OCI-LY1 (cell line): ENCODE measurements around the gene RAPGEF1.
A peak's percentile ranks its signal among the peaks of the same experiment; 100 is the strongest.

Experiments
- H2AFZ ChIP-seq: fragments of 200-600 bp; sonication (generic), shearing (Covaris generic); 2 replicates; pipeline ENCODE4 v1.6.0; 2014; ENCODE audit warnings: antibody characterized with exemption, mild to moderate bottlenecking, low read length
- H3F3A ChIP-seq: fragments of 200-600 bp; sonication (generic), shearing (Covaris generic); 2 replicates; pipeline ENCODE4 v1.6.0; 2014; ENCODE audit warnings: mild to moderate bottlenecking, antibody characterized with exemption, low read length, moderate library complexity; ENCODE audit not compliant: insufficient read depth
- H3K27ac ChIP-seq: fragments of 200-600 bp; sonication (generic); 2 replicates; pipeline ENCODE4 v1.5.1; 2014; ENCODE audit warnings: low read length, mixed run types, mild to moderate bottlenecking, low read depth; ENCODE audit not compliant: poor library complexity, severe bottlenecking
- H3K27me3 ChIP-seq: fragments of 200-600 bp; sonication (generic); 2 replicates; pipeline ENCODE4 v1.6.0; 2014; ENCODE audit warnings: antibody characterized with exemption, mild to moderate bottlenecking, low read length, moderate library complexity; ENCODE audit not compliant: insufficient read depth
- H3K36me3 ChIP-seq: fragments of 200-600 bp; sonication (generic); 2 replicates; pipeline ENCODE4 v1.6.1; 2014; ENCODE audit warnings: mild to moderate bottlenecking, antibody characterized with exemption, low read length, moderate library complexity, mixed read lengths; ENCODE audit not compliant: insufficient read depth
- H3K4me1 ChIP-seq: fragments of 200-600 bp; sonication (generic); 2 replicates; pipeline ENCODE4 v1.5.1; 2014; ENCODE audit warnings: mild to moderate bottlenecking, low read length, moderate library complexity; ENCODE audit not compliant: insufficient read depth, severe bottlenecking
- H3K4me2 ChIP-seq: fragments of 200-600 bp; sonication (generic), shearing (Covaris generic); 2 replicates; pipeline ENCODE4 v1.6.1; 2014; ENCODE audit warnings: low read length
- H3K4me3 ChIP-seq: fragments of 200-600 bp; sonication (generic); 2 replicates; pipeline ENCODE4 v1.5.1; 2014; ENCODE audit warnings: low read length, low read depth, mild to moderate bottlenecking, mixed read lengths; ENCODE audit not compliant: poor library complexity, severe bottlenecking
- H3K79me2 ChIP-seq: fragments of 200-600 bp; shearing (Covaris generic); 2 replicates; pipeline ENCODE4 v1.6.1; 2016; ENCODE audit warnings: mixed run types, low read length, mixed read lengths; ENCODE audit not compliant: insufficient read depth
- H3K9ac ChIP-seq: fragments of 200-600 bp; sonication (generic), shearing (Covaris generic); 2 replicates; pipeline ENCODE4 v1.6.1; 2014; ENCODE audit warnings: mild to moderate bottlenecking, low read length, mixed read lengths
- H3K9me2 ChIP-seq: fragments of 200-600 bp; sonication (generic), shearing (Covaris generic); 2 replicates; pipeline ENCODE4 v1.6.1; 2014; ENCODE audit warnings: low read depth, mild to moderate bottlenecking, low read length, mixed read lengths
- H3K9me3 ChIP-seq: fragments of 200-600 bp; shearing (Covaris generic); 2 replicates; pipeline ENCODE4 v1.6.1; 2014; ENCODE audit warnings: low read length, mixed read lengths
- H4K20me1 ChIP-seq: fragments of 200-600 bp; sonication (generic), shearing (Covaris generic); 2 replicates; pipeline ENCODE4 v1.6.0; 2016; ENCODE audit warnings: mild to moderate bottlenecking, low read length; ENCODE audit not compliant: insufficient read depth
- EZH2 ChIP-seq: fragments of 200-600 bp; sonication (generic), shearing (Covaris generic); IDR thresholded peaks from 2 replicates; pipeline ENCODE4 v1.8.0; 2017; ENCODE audit warnings: borderline replicate concordance, mixed run types, mild to moderate bottlenecking, antibody characterized with exemption, low read length, moderate library complexity, mixed read lengths
- TF ChIP-seq, protein P1 (sequence below): fragments of 200-600 bp; sonication (generic), shearing (Covaris generic); IDR thresholded peaks from 2 replicates; pipeline ENCODE4 v1.5.1; 2017; ENCODE audit warnings: mild to moderate bottlenecking, antibody characterized with exemption, low read length, moderate library complexity, mixed read lengths

The RAPGEF1 gene, protein sequence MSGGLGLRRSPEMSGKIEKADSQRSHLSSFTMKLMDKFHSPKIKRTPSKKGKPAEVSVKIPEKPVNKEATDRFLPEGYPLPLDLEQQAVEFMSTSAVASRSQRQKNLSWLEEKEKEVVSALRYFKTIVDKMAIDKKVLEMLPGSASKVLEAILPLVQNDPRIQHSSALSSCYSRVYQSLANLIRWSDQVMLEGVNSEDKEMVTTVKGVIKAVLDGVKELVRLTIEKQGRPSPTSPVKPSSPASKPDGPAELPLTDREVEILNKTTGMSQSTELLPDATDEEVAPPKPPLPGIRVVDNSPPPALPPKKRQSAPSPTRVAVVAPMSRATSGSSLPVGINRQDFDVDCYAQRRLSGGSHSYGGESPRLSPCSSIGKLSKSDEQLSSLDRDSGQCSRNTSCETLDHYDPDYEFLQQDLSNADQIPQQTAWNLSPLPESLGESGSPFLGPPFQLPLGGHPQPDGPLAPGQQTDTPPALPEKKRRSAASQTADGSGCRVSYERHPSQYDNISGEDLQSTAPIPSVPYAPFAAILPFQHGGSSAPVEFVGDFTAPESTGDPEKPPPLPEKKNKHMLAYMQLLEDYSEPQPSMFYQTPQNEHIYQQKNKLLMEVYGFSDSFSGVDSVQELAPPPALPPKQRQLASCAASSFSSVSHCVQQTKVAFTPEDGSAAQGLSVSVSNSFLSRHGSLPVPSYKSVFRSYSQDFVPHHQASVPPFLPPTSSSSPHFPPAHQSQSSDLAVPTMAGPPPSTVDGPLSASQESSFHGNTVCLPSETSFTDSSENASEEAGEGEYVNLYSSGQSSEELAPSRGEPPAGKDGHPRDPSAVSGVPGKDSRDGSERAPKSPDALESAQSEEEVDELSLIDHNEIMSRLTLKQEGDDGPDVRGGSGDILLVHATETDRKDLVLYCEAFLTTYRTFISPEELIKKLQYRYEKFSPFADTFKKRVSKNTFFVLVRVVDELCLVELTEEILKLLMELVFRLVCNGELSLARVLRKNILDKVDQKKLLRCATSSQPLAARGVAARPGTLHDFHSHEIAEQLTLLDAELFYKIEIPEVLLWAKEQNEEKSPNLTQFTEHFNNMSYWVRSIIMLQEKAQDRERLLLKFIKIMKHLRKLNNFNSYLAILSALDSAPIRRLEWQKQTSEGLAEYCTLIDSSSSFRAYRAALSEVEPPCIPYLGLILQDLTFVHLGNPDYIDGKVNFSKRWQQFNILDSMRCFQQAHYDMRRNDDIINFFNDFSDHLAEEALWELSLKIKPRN (N-terminal part only)

DNA sequence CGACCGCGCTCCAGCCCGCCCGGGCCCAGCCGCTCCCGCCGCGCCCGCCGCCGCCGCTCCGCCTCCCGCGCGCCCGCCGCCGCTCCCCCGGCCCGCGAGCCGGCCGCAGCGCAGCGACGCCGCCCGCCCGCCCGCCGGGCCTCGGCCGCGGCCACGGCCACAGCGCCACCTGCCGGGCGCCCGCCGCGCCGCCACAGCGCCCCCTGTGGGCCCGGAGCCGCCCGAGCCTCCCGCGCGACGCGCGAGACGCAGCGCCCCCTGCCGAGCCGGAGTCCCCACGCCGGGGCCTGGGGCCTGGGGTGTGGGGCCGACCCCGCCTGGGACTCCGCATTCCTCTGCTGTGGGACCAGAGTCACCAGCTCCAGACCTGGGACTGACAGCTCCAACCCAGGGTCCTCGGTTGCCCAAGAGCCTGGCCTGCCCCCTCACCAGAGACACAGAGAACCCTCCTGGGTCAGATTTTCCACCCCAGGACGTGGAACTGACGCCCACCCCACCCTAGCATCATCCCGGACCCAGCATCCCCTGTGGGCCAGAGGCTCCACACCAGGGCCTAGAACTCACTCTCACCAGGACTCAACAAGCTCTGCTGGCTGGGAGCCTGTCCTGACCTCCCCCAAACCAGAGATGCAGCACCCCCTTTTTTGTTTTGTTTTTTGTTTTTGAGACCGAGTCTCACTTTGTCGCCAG is at the start of gene RAPGEF1:
Gene RAPGEF1, minus strand, starts transcription at position 118 of the 690 bp plus-strand sequence. CDS start 246 bp downstream, outside the sequence.
- H3F3A ChIP-seq = no peaks in the 10 kb centered on the region
- H3K79me2 ChIP-seq = peaks cover 25% of the 10 kb centered on the region
- no peaks in the 10 kb centered on the region for H4K20me1 ChIP-seq
- H2AFZ ChIP-seq = no peak within 1 kb of the TSS
- peak within 1 kb of the TSS; percentile 89 for H3K4me2 ChIP-seq
- H3K27me3 ChIP-seq = no peaks in the 10 kb centered on the region
- H3K9me3 ChIP-seq = no peaks in the 10 kb centered on the region
- H3K27ac ChIP-seq = peak within 1 kb of the TSS; percentile 98
- peak within 1 kb of the TSS; percentile 94 for H3K9ac ChIP-seq
- no peak for TF ChIP-seq EZH2
- TF ChIP-seq, protein P1, sequence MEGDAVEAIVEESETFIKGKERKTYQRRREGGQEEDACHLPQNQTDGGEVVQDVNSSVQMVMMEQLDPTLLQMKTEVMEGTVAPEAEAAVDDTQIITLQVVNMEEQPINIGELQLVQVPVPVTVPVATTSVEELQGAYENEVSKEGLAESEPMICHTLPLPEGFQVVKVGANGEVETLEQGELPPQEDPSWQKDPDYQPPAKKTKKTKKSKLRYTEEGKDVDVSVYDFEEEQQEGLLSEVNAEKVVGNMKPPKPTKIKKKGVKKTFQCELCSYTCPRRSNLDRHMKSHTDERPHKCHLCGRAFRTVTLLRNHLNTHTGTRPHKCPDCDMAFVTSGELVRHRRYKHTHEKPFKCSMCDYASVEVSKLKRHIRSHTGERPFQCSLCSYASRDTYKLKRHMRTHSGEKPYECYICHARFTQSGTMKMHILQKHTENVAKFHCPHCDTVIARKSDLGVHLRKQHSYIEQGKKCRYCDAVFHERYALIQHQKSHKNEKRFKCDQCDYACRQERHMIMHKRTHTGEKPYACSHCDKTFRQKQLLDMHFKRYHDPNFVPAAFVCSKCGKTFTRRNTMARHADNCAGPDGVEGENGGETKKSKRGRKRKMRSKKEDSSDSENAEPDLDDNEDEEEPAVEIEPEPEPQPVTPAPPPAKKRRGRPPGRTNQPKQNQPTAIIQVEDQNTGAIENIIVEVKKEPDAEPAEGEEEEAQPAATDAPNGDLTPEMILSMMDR = peak; percentile 73
- H3K4me1 ChIP-seq = peaks cover 64% of the 10 kb centered on the region
- peak within 1 kb of the TSS; percentile 87 for H3K4me3 ChIP-seq
- no peaks in the 10 kb centered on the region for H3K36me3 ChIP-seq
- no peaks in the 10 kb centered on the region for H3K9me2 ChIP-seq

DNA sequence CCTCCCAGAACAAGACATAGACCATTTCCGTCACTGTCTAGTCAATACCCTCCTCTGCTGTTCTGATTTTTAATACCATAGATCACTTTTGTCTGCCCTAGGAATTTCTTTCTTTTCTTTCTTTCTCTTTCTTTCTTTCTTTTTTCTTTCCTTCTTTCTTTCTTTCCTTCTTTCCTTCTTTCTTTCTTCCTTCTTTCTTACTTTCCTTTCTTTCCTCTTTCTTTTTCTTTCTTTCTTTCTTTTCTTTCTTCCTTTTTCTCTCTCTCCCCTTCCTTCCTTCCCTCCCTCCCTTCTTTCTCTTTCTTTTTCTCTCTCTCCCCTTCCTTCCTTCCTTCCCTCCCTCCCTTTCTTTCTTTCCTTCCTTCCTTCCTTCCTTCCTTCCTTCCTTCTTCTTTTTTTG is 49.0 kb upstream of the RAPGEF1 start:
- no peaks in the 10 kb centered on the region for H3K27me3 ChIP-seq
- no peak overlapping the region for H3K4me3 ChIP-seq
- TF ChIP-seq, protein P1 = no peak
- TF ChIP-seq EZH2 = no peak
- no peak overlapping the region for H3K27ac ChIP-seq
- no peak overlapping the region for H3K9ac ChIP-seq
- H3K9me2 ChIP-seq = no peaks in the 10 kb centered on the region
- H3K36me3 ChIP-seq = no peaks in the 10 kb centered on the region
- no peak overlapping the region for H2AFZ ChIP-seq
- no peaks in the 10 kb centered on the region for H3K9me3 ChIP-seq
- H3K79me2 ChIP-seq = no peaks in the 10 kb centered on the region
- no peak overlapping the region for H3K4me2 ChIP-seq
- H4K20me1 ChIP-seq = no peaks in the 10 kb centered on the region
- H3K4me1 ChIP-seq = no peaks in the 10 kb centered on the region
- H3F3A ChIP-seq = no peaks in the 10 kb centered on the region

DNA sequence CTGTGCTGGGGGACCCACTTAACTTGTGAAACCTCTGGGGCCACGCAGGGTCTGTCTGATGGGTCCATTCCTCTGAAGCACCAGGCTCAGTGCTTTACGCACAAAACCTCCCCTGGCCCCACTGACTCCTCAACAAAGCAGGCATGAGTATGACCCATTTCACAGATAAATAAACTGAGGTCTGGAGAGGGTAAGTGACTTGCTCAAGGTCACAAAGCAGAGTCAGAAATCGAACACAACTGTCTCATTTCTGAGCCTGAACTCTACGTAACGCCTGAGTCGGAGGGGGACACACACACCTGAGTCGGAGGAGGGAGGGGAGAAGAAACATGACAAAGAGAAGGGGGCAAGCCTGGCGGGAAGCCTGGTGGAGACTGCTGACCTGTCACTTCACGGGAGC is 48.0 kb upstream of the RAPGEF1 start:
- H2AFZ ChIP-seq = no peak overlapping the region
- H3K9ac ChIP-seq = no peak overlapping the region
- no peak overlapping the region for H3K4me2 ChIP-seq
- no peaks in the 10 kb centered on the region for H3K79me2 ChIP-seq
- H3K9me2 ChIP-seq = no peaks in the 10 kb centered on the region
- TF ChIP-seq, protein P1 = no peak
- TF ChIP-seq EZH2 = no peak
- no peaks in the 10 kb centered on the region for H3F3A ChIP-seq
- no peaks in the 10 kb centered on the region for H3K27me3 ChIP-seq
- H3K36me3 ChIP-seq = no peaks in the 10 kb centered on the region
- H4K20me1 ChIP-seq = no peaks in the 10 kb centered on the region
- H3K9me3 ChIP-seq = no peaks in the 10 kb centered on the region
- no peak overlapping the region for H3K4me3 ChIP-seq
- H3K27ac ChIP-seq = no peak overlapping the region
- no peaks in the 10 kb centered on the region for H3K4me1 ChIP-seq
